ENCODE measurements around the gene PPM1H.
"Not testable (repeated sequence)": the region's sequence is repeated elsewhere in the genome, so short reads cannot be mapped to it uniquely, and the experiment has no call there.

PPM1H gene

DNA sequence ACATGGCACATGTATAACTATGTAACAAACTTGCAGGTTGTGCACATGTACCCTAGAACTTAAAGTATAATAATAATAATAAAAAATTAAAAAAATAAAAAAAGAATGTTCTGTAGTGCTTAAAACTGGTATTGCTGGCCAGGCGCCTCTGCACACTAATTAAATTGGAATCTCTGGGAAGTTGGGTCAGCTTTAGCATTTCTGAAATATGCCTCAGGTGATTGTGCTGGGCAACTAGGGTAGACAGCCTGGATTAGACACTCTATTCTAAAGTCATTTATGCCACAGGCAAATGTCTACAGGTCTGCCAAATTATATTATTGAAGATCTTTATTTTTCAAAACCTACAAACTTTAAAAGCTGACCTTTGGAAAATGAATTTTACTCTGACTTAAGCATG is 55.3 kb downstream of the PPM1H start:
- ChIA-PET POLR2A (no interaction called here), CTCF (no interaction called here)
- no peak overlapping the region for H3K4me3 ChIP-seq (ENCODE audit: low read depth, low read length)
- H3K36me3 ChIP-seq (ENCODE audit: control insufficient read depth in 2 of 2, insufficient read depth in 1 of 2, low read length in 2 of 2), result no peaks in the 10 kb centered on the region
- no peaks in the 10 kb centered on the region for H3K9me3 ChIP-seq (ENCODE audit: control insufficient read depth, insufficient read depth, low read depth, low read length)
- H3K27ac ChIP-seq (ENCODE audit: extremely low read depth, low read depth, low read length), result no peak overlapping the region
- H3K4me1 ChIP-seq (ENCODE audit: control insufficient read depth, insufficient read depth, low read length), result no peaks in the 10 kb centered on the region; the same call in 1 of the 2 replicates
- no peak for TF ChIP-seq ZNF423 (tag by site-specific recombination; IDR thresholded peaks at IDR 0.05)
- TF ChIP-seq, protein P1, sequence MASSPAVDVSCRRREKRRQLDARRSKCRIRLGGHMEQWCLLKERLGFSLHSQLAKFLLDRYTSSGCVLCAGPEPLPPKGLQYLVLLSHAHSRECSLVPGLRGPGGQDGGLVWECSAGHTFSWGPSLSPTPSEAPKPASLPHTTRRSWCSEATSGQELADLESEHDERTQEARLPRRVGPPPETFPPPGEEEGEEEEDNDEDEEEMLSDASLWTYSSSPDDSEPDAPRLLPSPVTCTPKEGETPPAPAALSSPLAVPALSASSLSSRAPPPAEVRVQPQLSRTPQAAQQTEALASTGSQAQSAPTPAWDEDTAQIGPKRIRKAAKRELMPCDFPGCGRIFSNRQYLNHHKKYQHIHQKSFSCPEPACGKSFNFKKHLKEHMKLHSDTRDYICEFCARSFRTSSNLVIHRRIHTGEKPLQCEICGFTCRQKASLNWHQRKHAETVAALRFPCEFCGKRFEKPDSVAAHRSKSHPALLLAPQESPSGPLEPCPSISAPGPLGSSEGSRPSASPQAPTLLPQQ (tag by site-specific recombination; IDR thresholded peaks at IDR 0.05), result no peak
- TF ChIP-seq KLF8 (tag by site-specific recombination; IDR thresholded peaks at IDR 0.05), result no peak
- TF ChIP-seq ZNF24 (tag by site-specific recombination; IDR thresholded peaks at IDR 0.05), result no peak
- TF ChIP-seq REPIN1 (tag by site-specific recombination; IDR thresholded peaks at IDR 0.05; ENCODE audit: low read depth), result no peak
- TF ChIP-seq ZNF677 (tag by site-specific recombination; IDR thresholded peaks at IDR 0.05), result no peak
- TF ChIP-seq, protein P2, sequence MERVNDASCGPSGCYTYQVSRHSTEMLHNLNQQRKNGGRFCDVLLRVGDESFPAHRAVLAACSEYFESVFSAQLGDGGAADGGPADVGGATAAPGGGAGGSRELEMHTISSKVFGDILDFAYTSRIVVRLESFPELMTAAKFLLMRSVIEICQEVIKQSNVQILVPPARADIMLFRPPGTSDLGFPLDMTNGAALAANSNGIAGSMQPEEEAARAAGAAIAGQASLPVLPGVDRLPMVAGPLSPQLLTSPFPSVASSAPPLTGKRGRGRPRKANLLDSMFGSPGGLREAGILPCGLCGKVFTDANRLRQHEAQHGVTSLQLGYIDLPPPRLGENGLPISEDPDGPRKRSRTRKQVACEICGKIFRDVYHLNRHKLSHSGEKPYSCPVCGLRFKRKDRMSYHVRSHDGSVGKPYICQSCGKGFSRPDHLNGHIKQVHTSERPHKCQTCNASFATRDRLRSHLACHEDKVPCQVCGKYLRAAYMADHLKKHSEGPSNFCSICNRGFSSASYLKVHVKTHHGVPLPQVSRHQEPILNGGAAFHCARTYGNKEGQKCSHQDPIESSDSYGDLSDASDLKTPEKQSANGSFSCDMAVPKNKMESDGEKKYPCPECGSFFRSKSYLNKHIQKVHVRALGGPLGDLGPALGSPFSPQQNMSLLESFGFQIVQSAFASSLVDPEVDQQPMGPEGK (tag by site-specific recombination; IDR thresholded peaks at IDR 0.05), result no peak
- TF ChIP-seq, protein P3, sequence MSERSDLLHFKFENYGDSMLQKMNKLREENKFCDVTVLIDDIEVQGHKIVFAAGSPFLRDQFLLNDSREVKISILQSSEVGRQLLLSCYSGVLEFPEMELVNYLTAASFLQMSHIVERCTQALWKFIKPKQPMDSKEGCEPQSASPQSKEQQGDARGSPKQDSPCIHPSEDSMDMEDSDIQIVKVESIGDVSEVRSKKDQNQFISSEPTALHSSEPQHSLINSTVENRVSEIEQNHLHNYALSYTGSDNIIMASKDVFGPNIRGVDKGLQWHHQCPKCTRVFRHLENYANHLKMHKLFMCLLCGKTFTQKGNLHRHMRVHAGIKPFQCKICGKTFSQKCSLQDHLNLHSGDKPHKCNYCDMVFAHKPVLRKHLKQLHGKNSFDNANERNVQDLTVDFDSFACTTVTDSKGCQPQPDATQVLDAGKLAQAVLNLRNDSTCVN (tag by site-specific recombination; optimal IDR thresholded peaks at IDR 0.05), result no peak
- no peak for TF ChIP-seq ZNF239 (tag by site-specific recombination; IDR thresholded peaks at IDR 0.05)
- no peak for TF ChIP-seq ZNF623 (tag by site-specific recombination; IDR thresholded peaks at IDR 0.05)
- TF ChIP-seq TRIM28 (IDR thresholded peaks at IDR 0.05; ENCODE audit: borderline replicate concordance, low read length), result no peak
- TF ChIP-seq, protein P4, sequence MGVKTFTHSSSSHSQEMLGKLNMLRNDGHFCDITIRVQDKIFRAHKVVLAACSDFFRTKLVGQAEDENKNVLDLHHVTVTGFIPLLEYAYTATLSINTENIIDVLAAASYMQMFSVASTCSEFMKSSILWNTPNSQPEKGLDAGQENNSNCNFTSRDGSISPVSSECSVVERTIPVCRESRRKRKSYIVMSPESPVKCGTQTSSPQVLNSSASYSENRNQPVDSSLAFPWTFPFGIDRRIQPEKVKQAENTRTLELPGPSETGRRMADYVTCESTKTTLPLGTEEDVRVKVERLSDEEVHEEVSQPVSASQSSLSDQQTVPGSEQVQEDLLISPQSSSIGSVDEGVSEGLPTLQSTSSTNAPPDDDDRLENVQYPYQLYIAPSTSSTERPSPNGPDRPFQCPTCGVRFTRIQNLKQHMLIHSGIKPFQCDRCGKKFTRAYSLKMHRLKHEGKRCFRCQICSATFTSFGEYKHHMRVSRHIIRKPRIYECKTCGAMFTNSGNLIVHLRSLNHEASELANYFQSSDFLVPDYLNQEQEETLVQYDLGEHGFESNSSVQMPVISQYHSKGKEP (tag by site-specific recombination; IDR thresholded peaks at IDR 0.05), result no peak

DNA sequence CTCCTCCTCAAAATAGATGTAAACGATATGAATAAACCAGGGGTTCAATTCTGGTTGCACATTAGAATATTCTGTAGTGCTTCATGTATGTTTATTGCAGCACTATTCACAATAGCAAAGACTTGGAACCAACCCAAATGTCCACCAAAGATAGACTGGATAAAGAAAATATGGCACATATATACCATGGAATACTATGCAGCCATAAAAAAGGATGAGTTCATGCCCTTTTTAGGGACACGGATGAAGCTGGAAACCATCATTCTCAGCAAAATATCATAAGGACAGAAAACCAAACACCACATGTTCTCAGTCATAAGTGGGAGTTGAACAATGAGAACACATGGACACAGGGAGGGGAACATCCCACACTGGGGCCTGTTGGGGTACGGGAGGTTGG is 55.7 kb downstream of the PPM1H start:
- H3K27ac ChIP-seq (ENCODE audit: extremely low read depth, low read depth, low read length); H3K36me3 ChIP-seq (ENCODE audit: control insufficient read depth in 2 of 2, insufficient read depth in 1 of 2, low read length in 2 of 2); CTCF ChIA-PET; H3K4me1 ChIP-seq (ENCODE audit: control insufficient read depth, insufficient read depth, low read length); POLR2A ChIA-PET; H3K4me3 ChIP-seq (ENCODE audit: low read depth, low read length); H3K9me3 ChIP-seq (ENCODE audit: control insufficient read depth, insufficient read depth, low read depth, low read length): not testable (repeated sequence)
- TF ChIP-seq ZNF146 (tag by site-specific recombination; IDR thresholded peaks at IDR 0.05), result peak; percentile 86
- TF ChIP-seq, protein P5, sequence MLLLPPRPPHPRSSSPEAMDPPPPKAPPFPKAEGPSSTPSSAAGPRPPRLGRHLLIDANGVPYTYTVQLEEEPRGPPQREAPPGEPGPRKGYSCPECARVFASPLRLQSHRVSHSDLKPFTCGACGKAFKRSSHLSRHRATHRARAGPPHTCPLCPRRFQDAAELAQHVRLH (tag by site-specific recombination; IDR thresholded peaks at IDR 0.05), result 0 out of 2 replicates have a peak, but pooled peaks have one; percentile 56

DNA sequence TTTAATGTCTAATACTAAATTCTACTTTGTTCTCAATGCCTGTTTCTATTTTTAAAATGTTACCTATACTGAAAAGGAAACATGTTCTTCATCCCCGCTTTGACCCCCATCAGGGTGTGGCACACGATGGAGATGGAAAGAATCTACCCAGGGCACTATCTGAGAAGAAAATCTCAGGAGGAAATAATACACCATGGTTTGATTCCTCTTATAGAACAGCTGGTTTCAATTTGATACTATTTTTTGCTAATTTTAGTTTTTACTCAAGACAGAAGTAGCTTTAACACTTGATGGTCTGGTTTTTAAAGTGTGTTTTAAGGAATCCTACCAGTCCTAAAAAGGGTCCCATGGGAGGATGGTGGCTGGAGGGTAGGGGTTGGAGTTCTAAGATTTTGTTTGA is 56.7 kb downstream of the PPM1H start:
- no peaks in the 10 kb centered on the region; the same call in 1 of the 2 replicates for H3K4me1 ChIP-seq (ENCODE audit: control insufficient read depth, insufficient read depth, low read length)
- no peak overlapping the region for H3K27ac ChIP-seq (ENCODE audit: extremely low read depth, low read depth, low read length)
- CTCF ChIA-PET, result no interaction called here
- POLR2A ChIA-PET, result no interaction called here
- H3K9me3 ChIP-seq (ENCODE audit: control insufficient read depth, insufficient read depth, low read depth, low read length), result no peaks in the 10 kb centered on the region
- no peaks in the 10 kb centered on the region for H3K36me3 ChIP-seq (ENCODE audit: control insufficient read depth in 2 of 2, insufficient read depth in 1 of 2, low read length in 2 of 2)
- H3K4me3 ChIP-seq (ENCODE audit: low read depth, low read length), result no peak overlapping the region
- TF ChIP-seq, protein P6, sequence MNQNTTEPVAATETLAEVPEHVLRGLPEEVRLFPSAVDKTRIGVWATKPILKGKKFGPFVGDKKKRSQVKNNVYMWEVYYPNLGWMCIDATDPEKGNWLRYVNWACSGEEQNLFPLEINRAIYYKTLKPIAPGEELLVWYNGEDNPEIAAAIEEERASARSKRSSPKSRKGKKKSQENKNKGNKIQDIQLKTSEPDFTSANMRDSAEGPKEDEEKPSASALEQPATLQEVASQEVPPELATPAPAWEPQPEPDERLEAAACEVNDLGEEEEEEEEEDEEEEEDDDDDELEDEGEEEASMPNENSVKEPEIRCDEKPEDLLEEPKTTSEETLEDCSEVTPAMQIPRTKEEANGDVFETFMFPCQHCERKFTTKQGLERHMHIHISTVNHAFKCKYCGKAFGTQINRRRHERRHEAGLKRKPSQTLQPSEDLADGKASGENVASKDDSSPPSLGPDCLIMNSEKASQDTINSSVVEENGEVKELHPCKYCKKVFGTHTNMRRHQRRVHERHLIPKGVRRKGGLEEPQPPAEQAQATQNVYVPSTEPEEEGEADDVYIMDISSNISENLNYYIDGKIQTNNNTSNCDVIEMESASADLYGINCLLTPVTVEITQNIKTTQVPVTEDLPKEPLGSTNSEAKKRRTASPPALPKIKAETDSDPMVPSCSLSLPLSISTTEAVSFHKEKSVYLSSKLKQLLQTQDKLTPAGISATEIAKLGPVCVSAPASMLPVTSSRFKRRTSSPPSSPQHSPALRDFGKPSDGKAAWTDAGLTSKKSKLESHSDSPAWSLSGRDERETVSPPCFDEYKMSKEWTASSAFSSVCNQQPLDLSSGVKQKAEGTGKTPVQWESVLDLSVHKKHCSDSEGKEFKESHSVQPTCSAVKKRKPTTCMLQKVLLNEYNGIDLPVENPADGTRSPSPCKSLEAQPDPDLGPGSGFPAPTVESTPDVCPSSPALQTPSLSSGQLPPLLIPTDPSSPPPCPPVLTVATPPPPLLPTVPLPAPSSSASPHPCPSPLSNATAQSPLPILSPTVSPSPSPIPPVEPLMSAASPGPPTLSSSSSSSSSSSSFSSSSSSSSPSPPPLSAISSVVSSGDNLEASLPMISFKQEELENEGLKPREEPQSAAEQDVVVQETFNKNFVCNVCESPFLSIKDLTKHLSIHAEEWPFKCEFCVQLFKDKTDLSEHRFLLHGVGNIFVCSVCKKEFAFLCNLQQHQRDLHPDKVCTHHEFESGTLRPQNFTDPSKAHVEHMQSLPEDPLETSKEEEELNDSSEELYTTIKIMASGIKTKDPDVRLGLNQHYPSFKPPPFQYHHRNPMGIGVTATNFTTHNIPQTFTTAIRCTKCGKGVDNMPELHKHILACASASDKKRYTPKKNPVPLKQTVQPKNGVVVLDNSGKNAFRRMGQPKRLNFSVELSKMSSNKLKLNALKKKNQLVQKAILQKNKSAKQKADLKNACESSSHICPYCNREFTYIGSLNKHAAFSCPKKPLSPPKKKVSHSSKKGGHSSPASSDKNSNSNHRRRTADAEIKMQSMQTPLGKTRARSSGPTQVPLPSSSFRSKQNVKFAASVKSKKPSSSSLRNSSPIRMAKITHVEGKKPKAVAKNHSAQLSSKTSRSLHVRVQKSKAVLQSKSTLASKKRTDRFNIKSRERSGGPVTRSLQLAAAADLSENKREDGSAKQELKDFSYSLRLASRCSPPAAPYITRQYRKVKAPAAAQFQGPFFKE (tag by site-specific recombination; IDR thresholded peaks at IDR 0.05; ENCODE audit: borderline replicate concordance), result no peak
- no peak for TF ChIP-seq ZNF140 (tag by site-specific recombination; IDR thresholded peaks at IDR 0.05)
- no peak for TF ChIP-seq ZNF530 (tag by site-specific recombination; IDR thresholded peaks at IDR 0.05; ENCODE audit: low read depth)
- TF ChIP-seq ZNF37A (tag by site-specific recombination; IDR thresholded peaks at IDR 0.05), result no peak
- TF ChIP-seq ZNF521 (tag by site-specific recombination; IDR thresholded peaks at IDR 0.05), result no peak
